Stimulated activated naive CD8-positive, alpha-beta T cell treated with anti-CD3 and anti-CD28 coated beads, Interleukin-15, Interleukin-2, amounts not matched to agents 100 U/mL and 50 U/mL, for 24 hours (primary cell): Measurements from ENCODE around the gene CFAP53.

Experiments used
- ATAC-seq: fragments of 150-1000 bp; cut with Tn5 transposase; one replicate; pipeline ENCODE4 v1.10.0; 2021
- DNase-seq: peaks from one replicate; pipeline ENCODE4 v3.0.0; 2021

CFAP53 gene

GRCh38 chr18:50287441-50288347, 21.4 kb upstream of the CFAP53 start, which contains the start of gene CXXC1:
Gene CXXC1 (minus strand): TSS chr18:50287692. CDS start chr18:50287589, 103 bp downstream.
- peak; percentile 94 for DNase-seq
- peak; percentile 93 for ATAC-seq

GRCh38 chr18:50287028-50287440, 20.7 kb upstream of the CFAP53 start:
- no peak for DNase-seq
- ATAC-seq, result no peak

- ATAC-seq (no peak), DNase-seq (peak; percentile 63)
Measured at GRCh38 chr18:50286391-50287027, 20.2 kb upstream of the CFAP53 start.

GRCh38 chr18:50285631-50286321, 19.5 kb upstream of the CFAP53 start:
- no peak for DNase-seq
- ATAC-seq, result no peak

- DNase-seq (no peak), ATAC-seq (no peak)
Measured at GRCh38 chr18:50285071-50285470, 18.8 kb upstream of the CFAP53 start.

GRCh38 chr18:50284255-50284885, 18.1 kb upstream of the CFAP53 start:
- no peak for DNase-seq
- ATAC-seq, result no peak

GRCh38 chr18:50283469-50284209, 17.3 kb upstream of the CFAP53 start:
- DNase-seq (no peak), ATAC-seq (no peak)

GRCh38 chr18:50282521-50283335, 16.4 kb upstream of the CFAP53 start:
- no peak for ATAC-seq
- DNase-seq, result no peak

GRCh38 chr18:50281972-50282520, 15.8 kb upstream of the CFAP53 start:
- ATAC-seq, result no peak
- DNase-seq, result no peak

- ATAC-seq (peak; percentile 93), DNase-seq (peak; percentile 95)
Measured at GRCh38 chr18:50281295-50281971, 15.1 kb upstream of the CFAP53 start, which contains the start of gene MBD1. Gene MBD1 (minus strand): TSS chr18:50281523. CDS start chr18:50279992, 1,531 bp downstream.

GRCh38 chr18:50280707-50281294, 14.5 kb upstream of the CFAP53 start:
- DNase-seq, result no peak

GRCh38 chr18:50279752-50280151, 13.5 kb upstream of the CFAP53 start:
- ATAC-seq, result no peak
- DNase-seq, result no peak

More at GRCh38 chr18:50280707-50281294, 14.5 kb upstream of the CFAP53 start:
- no peak for ATAC-seq

GRCh38 chr18:50277942-50278341, 11.6 kb upstream of the CFAP53 start:
- ATAC-seq (no peak), DNase-seq (no peak)

GRCh38 chr18:50276452-50276851, 10.2 kb upstream of the CFAP53 start:
- no peak for ATAC-seq
- no peak for DNase-seq

- ATAC-seq, result no peak
- no peak for DNase-seq
Measured at GRCh38 chr18:50275503-50276036, 9.3 kb upstream of the CFAP53 start.

- DNase-seq (no peak), ATAC-seq (no peak)
Measured at GRCh38 chr18:50274941-50275340, 8.6 kb upstream of the CFAP53 start.

GRCh38 chr18:50274044-50274442, 7.7 kb upstream of the CFAP53 start:
- DNase-seq, result no peak
- no peak for ATAC-seq

GRCh38 chr18:50273203-50274043, 7.1 kb upstream of the CFAP53 start:
- ATAC-seq (no peak), DNase-seq (no peak)
